ENCODE data around the gene RBM23.

Gene RBM23

GRCh38 chr14:22886500-22887259, 32.3 kb downstream of the RBM23 start:
- Histone ChIP-seq H3K9me3 (ENCODE audit: control insufficient read depth, insufficient read depth, low read depth, low read length) (no peaks in the 10 kb centered on the region), H3K36me3 (ENCODE audit: control insufficient read depth in 2 of 2, insufficient read depth in 1 of 2, low read length in 2 of 2) (no peaks in the 10 kb centered on the region), H3K4me1 (ENCODE audit: control insufficient read depth, insufficient read depth, low read length) (peaks cover 6% of the 10 kb centered on the region), H3K27ac (ENCODE audit: extremely low read depth, low read depth, low read length) (peak overlapping the region; percentile 78), H3K4me3 (ENCODE audit: low read depth, low read length) (peak overlapping the region; percentile 55)
- POLR2A ChIA-PET: interaction anchor here (0.6 to 1.3 kb wide), 3 partner anchors 15 to 1450 kb away, joined by 3 to 5 read pairs (median 3); partner anchors contain the start of genes HAUS4 and LRP10
- CTCF ChIA-PET: interaction anchor here (0.6 to 7.8 kb wide), 6 partner anchors 9 to 182 kb away, joined by 3 to 43 read pairs (median 4); no protein-coding TSS in a partner anchor
- TF ChIP-seq SP7 (tag by site-specific recombination; IDR thresholded peaks at IDR 0.05) (peak; percentile 48; the same call in 1 of the 2 replicates), ZBTB1 (tag by site-specific recombination; IDR thresholded peaks at IDR 0.05) (no peak), BCL11A (tag by site-specific recombination; IDR thresholded peaks at IDR 0.05; ENCODE audit: low read depth) (no peak), ZNF280C (tag by site-specific recombination; IDR thresholded peaks at IDR 0.05) (no peak), GLIS2 (tag by site-specific recombination; IDR thresholded peaks at IDR 0.05) (peak; percentile 39), KLF10 (tag by site-specific recombination; IDR thresholded peaks at IDR 0.05) (no peak), KLF7 (tag by site-specific recombination; IDR thresholded peaks at IDR 0.05; ENCODE audit: borderline replicate concordance) (no peak), ZNF629 (tag by site-specific recombination; IDR thresholded peaks at IDR 0.05) (peak; percentile 43; the same call in 1 of the 2 replicates), ZFP3 (tag by site-specific recombination; IDR thresholded peaks at IDR 0.05; ENCODE audit: low read depth) (no peak), ZBTB8A (tag by site-specific recombination; IDR thresholded peaks at IDR 0.05) (no peak; the same call in 1 of the 2 replicates), ZNF341 (tag by site-specific recombination; IDR thresholded peaks at IDR 0.05; ENCODE audit: low read depth) (no peak), ZNF785 (tag by site-specific recombination; IDR thresholded peaks at IDR 0.05) (no peak), ZNF140 (tag by site-specific recombination; IDR thresholded peaks at IDR 0.05) (no peak), ZBTB20 (tag by site-specific recombination; IDR thresholded peaks at IDR 0.05) (no peak; the same call in none of the 2 replicates), ZEB2 (tag by site-specific recombination; IDR thresholded peaks at IDR 0.05) (no peak), ZBTB6 (tag by site-specific recombination; IDR thresholded peaks at IDR 0.05) (peak; percentile 80), ZNF585B (tag by site-specific recombination; IDR thresholded peaks at IDR 0.05) (no peak), ZNF558 (tag by site-specific recombination; IDR thresholded peaks at IDR 0.05) (no peak), ZNF707 (tag by site-specific recombination; IDR thresholded peaks at IDR 0.05) (no peak), ZNF837 (tag by site-specific recombination; IDR thresholded peaks at IDR 0.05) (no peak), ZNF362 (tag by site-specific recombination; IDR thresholded peaks at IDR 0.05) (no peak), ZFP37 (tag by site-specific recombination; IDR thresholded peaks at IDR 0.05) (no peak), ZNF776 (tag by site-specific recombination; IDR thresholded peaks at IDR 0.05; ENCODE audit: borderline replicate concordance) (no peak), SCRT2 (tag by site-specific recombination; IDR thresholded peaks at IDR 0.05) (no peak), ZNF426 (tag by site-specific recombination; IDR thresholded peaks at IDR 0.05) (no peak), ZFHX2 (tag by site-specific recombination; conservative IDR thresholded peaks at IDR 0.05) (peak; percentile 50), ZNF433 (tag by site-specific recombination; IDR thresholded peaks at IDR 0.05; ENCODE audit: low read depth) (no peak), ZNF549 (tag by site-specific recombination; IDR thresholded peaks at IDR 0.05) (no peak), RBAK (tag by site-specific recombination; IDR thresholded peaks at IDR 0.05) (no peak), ZNF274 (IDR thresholded peaks at IDR 0.05; ENCODE audit: low read length) (no peak), ZNF274 (tag by site-specific recombination; IDR thresholded peaks at IDR 0.05; ENCODE audit: borderline replicate concordance) (no peak), ZBTB7A (tag by site-specific recombination; IDR thresholded peaks at IDR 0.05; ENCODE audit: low read depth) (no peak), ZNF521 (tag by site-specific recombination; IDR thresholded peaks at IDR 0.05) (no peak), ZNF292 (tag by site-specific recombination; IDR thresholded peaks at IDR 0.05; ENCODE audit: borderline replicate concordance, low read depth) (no peak), ZNF266 (tag by site-specific recombination; IDR thresholded peaks at IDR 0.05; ENCODE audit: low read depth) (no peak), ZNF221 (tag by site-specific recombination; IDR thresholded peaks at IDR 0.05; ENCODE audit: borderline replicate concordance) (no peak), ZFP69B (tag by site-specific recombination; IDR thresholded peaks at IDR 0.05) (no peak)
